ENCODE measurements around the gene BICDL2.
"Not testable (repeated sequence)": the region's sequence is repeated elsewhere in the genome, so short reads cannot be mapped to it uniquely, and the experiment has no call there.

BICDL2 gene

DNA sequence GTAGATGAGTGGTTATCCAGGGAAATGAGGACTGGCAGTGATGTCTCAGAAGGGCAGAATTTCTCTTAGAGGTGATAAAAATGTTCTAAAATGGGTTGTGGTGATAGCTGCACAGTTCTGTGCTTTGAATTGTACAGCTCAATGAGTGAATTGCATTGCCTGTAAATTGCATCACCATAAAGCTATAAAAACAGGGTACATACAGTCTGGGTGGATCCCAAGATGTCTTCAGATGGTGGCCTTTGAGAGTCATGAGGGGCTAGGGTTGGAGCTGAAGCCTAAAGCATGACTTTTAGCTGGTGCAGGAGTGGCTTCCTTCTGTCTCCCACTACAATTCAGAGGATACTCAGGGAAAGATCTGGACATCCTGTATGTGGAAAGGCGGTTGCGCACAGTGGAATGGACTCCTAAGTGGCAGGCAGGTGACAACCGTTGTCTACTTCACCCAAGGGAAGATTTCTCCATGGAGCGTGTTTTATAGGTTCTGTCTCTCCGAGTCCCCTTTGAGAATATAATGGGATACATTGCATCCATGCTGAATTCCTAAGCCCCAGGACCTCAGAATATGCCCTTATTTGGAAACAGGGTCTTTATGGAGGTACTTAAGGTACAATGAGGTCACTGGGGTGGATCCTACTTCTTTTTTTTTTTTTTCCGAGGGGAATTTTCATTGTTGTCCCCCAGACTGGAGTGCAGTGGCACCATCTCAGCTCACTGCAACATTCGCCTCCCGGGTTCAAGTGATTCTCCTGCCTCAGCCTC, 27.1 kb upstream of the BICDL2 start:
- no peak for DNase-seq

DNA sequence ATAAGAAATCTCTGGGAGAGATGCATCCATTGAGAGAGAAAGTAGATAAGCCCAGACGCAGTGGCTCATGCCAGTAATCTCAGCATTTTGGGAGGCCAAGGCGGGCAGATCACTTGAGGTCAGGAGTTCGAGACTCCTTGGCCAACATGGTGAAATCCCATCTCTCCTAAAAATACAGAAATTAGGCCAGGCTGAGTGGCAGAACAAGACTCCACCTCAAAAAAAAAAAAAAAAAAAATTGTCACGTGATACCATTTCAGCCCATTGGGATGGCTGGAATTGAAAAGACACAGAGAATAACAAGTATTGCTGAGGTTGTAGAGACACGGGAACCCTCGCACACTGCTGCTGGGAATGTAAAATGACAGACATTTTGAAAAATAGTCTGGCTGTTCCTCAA, 25.8 kb upstream of the BICDL2 start:
- DNase-seq = no peak

GRCh38 chr16:3060339-3061127, 23.8 kb upstream of the BICDL2 start:
- DNase-seq = no peak

DNA sequence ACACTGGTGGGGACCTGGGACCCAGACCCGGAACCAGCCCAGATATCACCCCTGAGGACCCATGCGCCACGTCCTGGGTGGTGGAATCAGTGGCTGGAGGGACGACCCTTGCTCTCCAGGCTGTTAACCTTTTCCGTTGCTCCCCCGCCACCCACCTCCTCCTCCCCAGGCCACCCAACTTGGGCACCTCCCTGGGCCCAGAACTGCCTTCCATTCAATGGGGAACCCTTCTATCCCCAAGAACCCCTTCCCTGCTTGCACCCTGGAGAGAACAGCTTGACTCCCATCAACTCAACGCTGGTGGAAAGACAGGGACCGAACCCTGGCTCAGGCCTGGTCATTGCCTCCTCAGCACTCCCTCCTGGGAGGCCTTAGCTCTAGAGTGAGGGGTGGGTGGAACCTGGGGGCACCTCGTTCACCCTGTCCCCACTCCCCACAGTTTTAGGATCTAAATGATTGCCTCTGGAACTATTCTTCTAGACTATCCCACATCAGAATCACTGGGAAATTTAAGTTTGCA, 23.0 kb upstream of the BICDL2 start:
- no peak for DNase-seq

DNA sequence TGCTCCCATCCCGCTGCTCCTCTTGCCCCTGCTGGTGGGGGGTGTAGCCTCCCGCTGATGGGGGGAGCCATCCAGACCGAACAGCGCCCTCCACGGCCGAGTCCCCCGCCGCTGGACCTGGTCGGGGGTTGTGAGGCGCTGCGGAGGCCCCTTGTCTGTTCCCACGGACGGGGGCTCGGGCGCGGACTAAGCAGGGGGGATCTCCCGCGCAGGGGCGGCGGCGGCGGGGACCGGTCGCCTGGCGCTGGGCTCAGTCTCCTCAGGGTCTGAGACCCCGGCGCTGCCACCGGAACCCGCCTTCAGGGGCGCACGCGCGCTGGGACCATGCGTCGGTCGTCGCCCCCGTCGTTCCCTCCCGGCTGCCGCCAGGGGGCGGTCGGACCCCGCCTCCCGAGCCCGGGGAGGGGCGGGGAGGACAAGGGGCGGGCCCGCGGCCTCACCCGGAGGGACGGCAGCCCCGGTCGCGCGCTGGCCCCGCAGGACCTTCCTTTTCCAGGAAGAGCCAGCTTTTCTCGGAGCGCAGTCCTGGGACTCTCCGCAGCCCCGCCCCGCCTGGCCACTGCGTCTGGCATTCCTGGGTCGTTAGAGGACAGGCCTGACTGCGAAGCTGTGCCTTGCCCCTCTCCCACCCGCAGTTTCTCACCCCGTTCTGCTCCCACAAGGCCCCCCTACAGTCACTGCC, 22.4 kb upstream of the BICDL2 start:
- DNase-seq = peak; percentile 86

DNA sequence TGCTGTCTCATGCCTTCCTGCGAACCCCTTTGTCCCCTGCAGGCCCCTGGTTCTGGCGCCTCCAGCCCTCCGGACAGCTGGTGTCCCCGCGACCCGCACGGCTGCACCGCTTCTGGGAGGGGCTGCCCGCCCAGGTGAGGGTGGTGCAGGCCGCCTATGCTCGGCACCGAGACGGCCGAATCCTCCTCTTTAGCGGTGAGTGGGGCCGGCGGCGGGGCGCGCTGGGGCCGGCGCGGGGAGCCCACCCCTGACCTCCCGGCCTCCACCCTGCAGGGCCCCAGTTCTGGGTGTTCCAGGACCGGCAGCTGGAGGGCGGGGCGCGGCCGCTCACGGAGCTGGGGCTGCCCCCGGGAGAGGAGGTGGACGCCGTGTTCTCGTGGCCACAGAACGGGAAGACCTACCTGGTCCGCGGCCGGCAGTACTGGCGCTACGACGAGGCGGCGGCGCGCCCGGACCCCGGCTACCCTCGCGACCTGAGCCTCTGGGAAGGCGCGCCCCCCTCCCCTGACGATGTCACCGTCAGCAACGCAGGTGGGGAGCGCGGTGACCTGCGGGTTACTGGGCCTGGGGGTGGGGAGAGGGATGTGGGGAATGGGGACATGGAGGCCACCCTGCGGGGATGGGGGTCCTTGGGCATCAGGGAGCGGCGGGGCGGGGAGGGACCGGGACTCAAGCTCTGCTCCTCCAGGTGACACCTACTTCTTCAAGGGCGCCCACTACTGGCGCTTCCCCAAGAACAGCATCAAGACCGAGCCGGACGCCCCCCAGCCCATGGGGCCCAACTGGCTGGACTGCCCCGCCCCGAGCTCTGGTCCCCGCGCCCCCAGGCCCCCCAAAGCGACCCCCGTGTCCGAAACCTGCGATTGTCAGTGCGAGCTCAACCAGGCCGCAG, 21.6 kb upstream of the BICDL2 start:
- DNase-seq = peak; percentile 56

- no peak for DNase-seq
Observed at GRCh38 chr16:3057181-3058138, 20.7 kb upstream of the BICDL2 start.

- DNase-seq = no peak
Observed at GRCh38 chr16:3056336-3057180, 19.8 kb upstream of the BICDL2 start.

DNA sequence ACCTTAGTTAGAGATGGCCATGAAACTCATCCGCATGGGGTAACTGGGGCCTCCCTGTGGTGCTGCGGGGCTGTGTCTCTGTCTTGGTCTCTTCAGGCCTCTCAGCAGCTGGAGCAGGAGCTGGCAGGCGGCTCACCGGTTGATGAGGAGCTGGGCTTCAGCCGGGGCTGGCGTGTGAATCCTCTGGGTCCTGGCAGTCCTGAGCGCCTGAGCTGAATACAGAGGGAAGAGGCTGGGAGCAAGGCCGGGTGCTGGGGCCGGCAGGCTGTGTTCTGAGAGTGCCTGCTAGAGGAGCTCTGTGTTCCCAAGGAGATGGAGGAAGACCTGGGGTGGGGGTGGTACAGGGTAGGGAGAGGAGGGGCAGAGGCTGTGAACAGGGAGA, 19.0 kb upstream of the BICDL2 start:
- not testable (repeated sequence) for DNase-seq

- DNase-seq = no peak
Observed at GRCh38 chr16:3054965-3055733, 18.4 kb upstream of the BICDL2 start.

DNA sequence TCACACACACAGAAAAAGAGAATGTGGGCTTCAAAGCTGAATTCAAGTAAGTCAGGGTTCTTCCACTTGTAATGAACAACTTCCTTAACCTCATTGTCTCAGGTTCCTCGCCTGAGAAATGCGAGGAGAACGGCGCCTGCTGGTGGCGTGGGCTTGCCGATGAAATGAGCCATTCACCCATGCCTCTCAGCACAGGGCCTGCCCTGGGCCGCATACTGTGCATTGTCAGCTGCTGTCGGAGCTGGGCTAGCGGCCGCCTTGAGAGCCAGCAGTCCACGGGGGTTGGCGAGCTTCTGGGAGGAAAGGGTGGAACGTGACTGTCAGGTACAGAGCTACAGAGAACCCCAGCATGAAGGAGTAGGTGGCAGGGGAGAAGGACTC, 16.6 kb upstream of the BICDL2 start:
- not testable (repeated sequence) for DNase-seq

GRCh38 chr16:3052571-3053329, 16.0 kb upstream of the BICDL2 start:
- DNase-seq = not testable (repeated sequence)

DNA sequence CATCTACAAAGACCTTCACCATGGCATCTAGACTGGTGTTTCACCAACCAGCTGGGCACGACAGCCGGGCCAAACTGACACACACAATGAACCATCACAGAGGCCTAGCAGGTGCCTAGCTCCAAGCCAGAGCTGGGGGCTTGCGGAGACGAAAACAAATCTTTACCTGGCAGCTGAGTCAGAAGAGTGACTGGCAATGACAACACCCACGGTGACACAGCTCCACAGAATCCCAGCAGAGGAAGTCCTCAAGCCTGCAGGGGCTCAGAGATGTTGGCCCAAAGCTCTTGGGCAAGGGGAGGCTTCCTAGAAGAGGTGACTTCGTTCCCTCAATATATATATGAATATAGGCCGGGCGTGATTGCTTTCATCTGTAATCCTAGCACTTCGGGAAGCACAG, 14.8 kb upstream of the BICDL2 start:
- DNase-seq = no peak

- DNase-seq = no peak
Observed at GRCh38 chr16:3051009-3051408, 14.3 kb upstream of the BICDL2 start.

- no peak for DNase-seq
Observed at GRCh38 chr16:3050487-3050886, 13.7 kb upstream of the BICDL2 start.

GRCh38 chr16:3049921-3050481, 13.3 kb upstream of the BICDL2 start:
- DNase-seq = no peak

DNA sequence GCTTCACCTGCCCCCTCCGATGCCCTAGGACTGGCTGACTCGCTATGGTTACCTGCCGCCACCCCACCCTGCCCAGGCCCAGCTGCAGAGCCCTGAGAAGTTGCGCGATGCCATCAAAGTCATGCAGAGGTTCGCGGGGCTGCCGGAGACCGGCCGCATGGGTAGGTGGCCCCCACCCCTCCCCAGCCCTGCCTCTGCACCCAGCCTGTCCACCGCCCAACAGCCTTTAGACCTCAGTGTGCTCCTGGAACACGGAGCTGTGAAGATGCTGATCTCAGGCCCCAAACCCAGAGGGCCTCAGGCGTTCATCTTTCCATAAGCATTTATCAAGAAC, 10.6 kb upstream of the BICDL2 start:
- no peak for DNase-seq

GRCh38 chr16:3046641-3047386, 10.1 kb upstream of the BICDL2 start:
- DNase-seq = no peak
